SU-DHL-6 (cell line): Measurements from ENCODE around the gene KLHL36.

ENCODE experiments used
- H2AFZ ChIP-seq: fragments of 200-600 bp; sonication (generic); 2 replicates; pipeline ENCODE4 v1.6.1; 2014; ENCODE audit warnings: low read depth, mild to moderate bottlenecking, moderate library complexity, mixed read lengths, antibody characterized with exemption, low read length; ENCODE audit not compliant: severe bottlenecking
- H3F3A ChIP-seq: fragments of 200-600 bp; shearing (Covaris generic); 2 replicates; pipeline ENCODE4 v1.6.0; 2016; ENCODE audit warnings: antibody characterized with exemption, mild to moderate bottlenecking; ENCODE audit not compliant: insufficient read depth
- H3K27ac ChIP-seq: fragments of 200-600 bp; sonication (generic); 2 replicates; pipeline ENCODE4 v1.5.1; 2016; ENCODE audit warnings: low read depth, mild to moderate bottlenecking, low read length, moderate library complexity, mixed read lengths
- H3K27me3 ChIP-seq: fragments of 200-600 bp; sonication (generic), shearing (Covaris generic); 2 replicates; pipeline ENCODE4 v1.6.0; 2014; ENCODE audit warnings: mild to moderate bottlenecking, low read length
- H3K36me3 ChIP-seq: fragments of 200-600 bp; sonication (generic); 2 replicates; pipeline ENCODE4 v1.6.1; 2014; ENCODE audit warnings: mild to moderate bottlenecking, low read length, mixed read lengths
- H3K4me2 ChIP-seq: fragments of 300-600, 200-600 bp; shearing (Covaris generic), sonication (generic); 2 replicates; pipeline ENCODE4 v1.6.0; 2014; ENCODE audit warnings: low read length, low read depth, mild to moderate bottlenecking; ENCODE audit not compliant: poor library complexity, severe bottlenecking
- H3K4me3 ChIP-seq: fragments of 200-600 bp; sonication (generic); 2 replicates; pipeline ENCODE4 v1.5.1; 2014; ENCODE audit warnings: antibody characterized with exemption, low read length, mild to moderate bottlenecking, mixed read lengths; ENCODE audit not compliant: insufficient read depth, poor library complexity, severe bottlenecking
- H3K79me2 ChIP-seq: fragments of 200-600 bp; sonication (generic); 2 replicates; pipeline ENCODE4 v1.6.1; 2014; ENCODE audit warnings: mild to moderate bottlenecking, low read length, moderate library complexity; ENCODE audit not compliant: insufficient read depth
- H3K9ac ChIP-seq: fragments of 200-600 bp; sonication (generic); 2 replicates; pipeline ENCODE4 v1.7.0; 2014; ENCODE audit warnings: mild to moderate bottlenecking, low read length
- H3K9me2 ChIP-seq: fragments of 200-600 bp; sonication (generic); replicated peaks from 2 replicates; pipeline ENCODE4 v1.6.1; 2014; ENCODE audit warnings: low read length; ENCODE audit not compliant: insufficient read depth
- H3K9me3 ChIP-seq: fragments of 200-600 bp; sonication (generic); 2 replicates; pipeline ENCODE4 v1.6.1; 2014; ENCODE audit warnings: low read length, mixed read lengths; ENCODE audit not compliant: insufficient read depth
- H4K20me1 ChIP-seq: fragments of 200-600 bp; sonication (generic); 2 replicates; pipeline ENCODE4 v1.6.1; 2014; ENCODE audit warnings: low read depth, mild to moderate bottlenecking, antibody characterized with exemption, low read length, moderate library complexity, mixed read lengths
- EZH2phosphoT487 ChIP-seq: fragments of 200-600 bp; sonication (generic), shearing (Covaris generic); conservative IDR thresholded peaks from 2 replicates; pipeline ENCODE4 v1.6.1; 2018; ENCODE audit warnings: mild to moderate bottlenecking, antibody characterized with exemption, low read length, moderate library complexity, mixed read lengths
- TF ChIP-seq, protein P1 (sequence below): fragments of 200-600 bp; sonication (generic); IDR thresholded peaks from one replicate; pipeline ENCODE4 v1.5.1; 2017; ENCODE audit warnings: antibody characterized with exemption, mild to moderate bottlenecking, low read length, moderate library complexity; ENCODE audit not compliant: insufficient read depth, poor library complexity, severe bottlenecking

The KLHL36 gene

GRCh38 chr16:84630009-84630408, 18.3 kb upstream of the KLHL36 start:
- H3K4me2 ChIP-seq: no peak overlapping the region
- H2AFZ ChIP-seq: no peak overlapping the region
- no peaks in the 10 kb centered on the region for H3K9me3 ChIP-seq
- TF ChIP-seq EZH2phosphoT487: no peak
- TF ChIP-seq, protein P1, sequence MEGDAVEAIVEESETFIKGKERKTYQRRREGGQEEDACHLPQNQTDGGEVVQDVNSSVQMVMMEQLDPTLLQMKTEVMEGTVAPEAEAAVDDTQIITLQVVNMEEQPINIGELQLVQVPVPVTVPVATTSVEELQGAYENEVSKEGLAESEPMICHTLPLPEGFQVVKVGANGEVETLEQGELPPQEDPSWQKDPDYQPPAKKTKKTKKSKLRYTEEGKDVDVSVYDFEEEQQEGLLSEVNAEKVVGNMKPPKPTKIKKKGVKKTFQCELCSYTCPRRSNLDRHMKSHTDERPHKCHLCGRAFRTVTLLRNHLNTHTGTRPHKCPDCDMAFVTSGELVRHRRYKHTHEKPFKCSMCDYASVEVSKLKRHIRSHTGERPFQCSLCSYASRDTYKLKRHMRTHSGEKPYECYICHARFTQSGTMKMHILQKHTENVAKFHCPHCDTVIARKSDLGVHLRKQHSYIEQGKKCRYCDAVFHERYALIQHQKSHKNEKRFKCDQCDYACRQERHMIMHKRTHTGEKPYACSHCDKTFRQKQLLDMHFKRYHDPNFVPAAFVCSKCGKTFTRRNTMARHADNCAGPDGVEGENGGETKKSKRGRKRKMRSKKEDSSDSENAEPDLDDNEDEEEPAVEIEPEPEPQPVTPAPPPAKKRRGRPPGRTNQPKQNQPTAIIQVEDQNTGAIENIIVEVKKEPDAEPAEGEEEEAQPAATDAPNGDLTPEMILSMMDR: no peak
- H3K27ac ChIP-seq: no peak overlapping the region
- no peaks in the 10 kb centered on the region for H3K36me3 ChIP-seq
- peaks cover 3% of the 10 kb centered on the region; the same call in 1 of the 2 replicates for H3F3A ChIP-seq
- no peaks in the 10 kb centered on the region for H3K27me3 ChIP-seq
- no peak overlapping the region for H3K9ac ChIP-seq
- H3K79me2 ChIP-seq: no peaks in the 10 kb centered on the region
- H3K4me3 ChIP-seq: no peak overlapping the region
- H4K20me1 ChIP-seq: no peaks in the 10 kb centered on the region
- no peaks in the 10 kb centered on the region for H3K9me2 ChIP-seq

GRCh38 chr16:84630446-84631152, 17.7 kb upstream of the KLHL36 start:
- TF ChIP-seq EZH2phosphoT487: no peak
- TF ChIP-seq, protein P1: no peak
- no peak overlapping the region for H3K27ac ChIP-seq
- H4K20me1 ChIP-seq: no peaks in the 10 kb centered on the region
- no peaks in the 10 kb centered on the region for H3K9me2 ChIP-seq
- H3K9me3 ChIP-seq: no peaks in the 10 kb centered on the region
- no peak overlapping the region for H3K4me3 ChIP-seq
- H3K4me2 ChIP-seq: no peak overlapping the region
- H3K27me3 ChIP-seq: no peaks in the 10 kb centered on the region
- H2AFZ ChIP-seq: no peak overlapping the region
- H3K36me3 ChIP-seq: no peaks in the 10 kb centered on the region
- no peak overlapping the region for H3K9ac ChIP-seq
- H3K79me2 ChIP-seq: no peaks in the 10 kb centered on the region
- peaks cover 3% of the 10 kb centered on the region; the same call in 1 of the 2 replicates for H3F3A ChIP-seq

DNA sequence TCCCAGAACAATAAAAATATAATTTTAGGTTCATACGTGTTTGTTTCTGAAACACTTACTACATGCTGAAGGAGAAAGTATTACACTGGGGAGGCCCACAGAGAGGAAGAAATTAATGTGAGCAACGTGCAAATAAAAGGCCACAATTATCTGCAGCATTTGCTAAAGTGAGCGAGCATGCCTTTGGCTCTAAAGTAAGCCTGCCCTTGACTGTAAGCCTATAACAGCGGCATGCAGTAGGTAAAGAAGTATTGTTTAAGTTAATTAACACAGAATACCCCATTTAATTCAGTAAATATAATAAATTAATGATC, 17.2 kb upstream of the KLHL36 start:
- Histone ChIP-seq H3K27me3 (no peaks in the 10 kb centered on the region), H3K9me3 (no peaks in the 10 kb centered on the region), H3K9ac (no peak overlapping the region), H3K4me2 (no peak overlapping the region), H3K27ac (no peak overlapping the region), H3F3A (peaks cover 3% of the 10 kb centered on the region; the same call in 1 of the 2 replicates), H3K4me3 (no peak overlapping the region), H3K9me2 (no peaks in the 10 kb centered on the region), H2AFZ (no peak overlapping the region), H3K79me2 (no peaks in the 10 kb centered on the region), H3K36me3 (no peaks in the 10 kb centered on the region), H4K20me1 (no peaks in the 10 kb centered on the region)
- TF ChIP-seq, protein P1: no peak
- TF ChIP-seq EZH2phosphoT487: no peak
